ENCODE results near the gene CFAP300.

The CFAP300 gene

GRCh38 chr11:102079625-102080024 is 32.4 kb downstream of the CFAP300 start:
- no peak for DNase-seq

- no peak for DNase-seq
Observed at GRCh38 chr11:102081313-102081712, 34.1 kb downstream of the CFAP300 start.

- no peak for DNase-seq
Observed at GRCh38 chr11:102085864-102086551, 38.8 kb downstream of the CFAP300 start.

- DNase-seq, result no peak
Observed at GRCh38 chr11:102097186-102097585, 49.9 kb downstream of the CFAP300 start.

- DNase-seq, result no peak
Observed at GRCh38 chr11:102099755-102100154, 52.5 kb downstream of the CFAP300 start.

GRCh38 chr11:102108734-102109440 is 61.6 kb downstream of the CFAP300 start:
- DNase-seq, result no peak

GRCh38 chr11:102109896-102110760 is 62.9 kb downstream of the CFAP300 start, which contains the start of gene YAP1:
YAP1 (plus strand) TSS chr11:102110447; CDS start chr11:102110849, 402 bp downstream.
- peak; percentile 84 for DNase-seq

- DNase-seq, result peak; percentile 61
Observed at GRCh38 chr11:102110761-102111010, 63.4 kb downstream of the CFAP300 start.

GRCh38 chr11:102111011-102111786 is 64.0 kb downstream of the CFAP300 start:
- no peak for DNase-seq

- no peak for DNase-seq
Observed at GRCh38 chr11:102111787-102112508, 64.7 kb downstream of the CFAP300 start.

GRCh38 chr11:102112509-102112821 is 65.2 kb downstream of the CFAP300 start:
- DNase-seq, result no peak

GRCh38 chr11:102114032-102114431 is 66.8 kb downstream of the CFAP300 start:
- DNase-seq, result no peak

GRCh38 chr11:102115557-102115956 is 68.3 kb downstream of the CFAP300 start:
- no peak for DNase-seq

GRCh38 chr11:102116453-102117205 is 69.4 kb downstream of the CFAP300 start:
- no peak for DNase-seq

GRCh38 chr11:102117472-102118113 is 70.4 kb downstream of the CFAP300 start:
- DNase-seq, result no peak

- no peak for DNase-seq
Observed at GRCh38 chr11:102118937-102119336, 71.7 kb downstream of the CFAP300 start.

- no peak for DNase-seq
Observed at GRCh38 chr11:102119997-102120396, 72.8 kb downstream of the CFAP300 start.

- no peak for DNase-seq
Observed at GRCh38 chr11:102120437-102120973, 73.3 kb downstream of the CFAP300 start.

GRCh38 chr11:102121329-102121728 is 74.1 kb downstream of the CFAP300 start:
- DNase-seq, result no peak

Data from activated CD8-positive, alpha-beta memory T cell treated with anti-CD3 and anti-CD28 coated beads for 24 hours (primary cell).